HepG2 (cell line): ENCODE measurements around the gene TRIM10. TPM values are rescaled to one million over a fixed set of nuclear protein-coding genes. Genes with fewer than 3 reads are reported as not detected.

Source experiments
- AKAP8 ChIP-seq: sonication (generic); formaldehyde crosslinking; IDR thresholded peaks from 2 replicates; pipeline ENCODE4 v1.5.1; 2020; ENCODE audit warnings: mild to moderate bottlenecking, missing genetic modification reagents
- DPF2 ChIP-seq: sonication (generic); formaldehyde crosslinking; IDR thresholded peaks from 2 replicates; pipeline ENCODE4 v1.4.0; 2020; ENCODE audit warnings: mild to moderate bottlenecking, low read depth, missing genetic modification reagents, borderline replicate concordance
- EP300 ChIP-seq, 3 experiments: sonication (generic) in 1 of 3; formaldehyde crosslinking in 1 of 3; IDR thresholded peaks; 2 replicates each; pipeline versions ENCODE4 v1.5.1 to v1.6.1; 2011 to 2020; ENCODE audit warnings: low read depth in 2 of 3, low read length in 2 of 3, borderline replicate concordance in 1 of 3, improper control_type of control experiment in 1 of 3, mild to moderate bottlenecking in 1 of 3, missing genetic modification reagents in 1 of 3, moderate library complexity in 1 of 3
- GTF2F1 ChIP-seq: fragments of 150-350 bp; IDR thresholded peaks from 2 replicates; pipeline ENCODE4 v1.6.1; 2014; ENCODE audit warnings: low read length
- HDAC1 ChIP-seq: sonication (generic); formaldehyde crosslinking; IDR thresholded peaks from 2 replicates; pipeline ENCODE4 v1.5.1; 2020; ENCODE audit warnings: mild to moderate bottlenecking, missing genetic modification reagents
- PHF8 ChIP-seq: sonication (generic); formaldehyde crosslinking; IDR thresholded peaks from 2 replicates; pipeline ENCODE4 v1.5.0; 2020; ENCODE audit warnings: missing genetic modification reagents
- SIX1 ChIP-seq: sonication (generic); formaldehyde crosslinking; IDR thresholded peaks from 2 replicates; pipeline ENCODE4 v1.4.0; 2020; ENCODE audit warnings: missing genetic modification reagents, borderline replicate concordance
- TARDBP ChIP-seq: sonication (generic); formaldehyde crosslinking; IDR thresholded peaks from 2 replicates; pipeline ENCODE4 v1.8.0; 2022; ENCODE audit warnings: mild to moderate bottlenecking, missing genetic modification reagents
- U2AF2 ChIP-seq: fragments of 200-400 bp; formaldehyde crosslinking; IDR thresholded peaks from 2 replicates; pipeline ENCODE4 v1.6.1; 2017; ENCODE audit warnings: low read depth, mild to moderate bottlenecking, low read length
- ZFX ChIP-seq: sonication (generic); formaldehyde crosslinking; IDR thresholded peaks from 2 replicates; pipeline ENCODE4 v1.4.0; 2020; ENCODE audit warnings: mild to moderate bottlenecking, low read depth, missing genetic modification reagents, moderate library complexity
- ZNF292 ChIP-seq: sonication (generic); formaldehyde crosslinking; IDR thresholded peaks from 2 replicates; pipeline ENCODE4 v1.8.1; 2022; ENCODE audit warnings: mild to moderate bottlenecking, low read depth, missing genetic modification reagents, borderline replicate concordance
- ZNF556 ChIP-seq: sonication (generic); formaldehyde crosslinking; IDR thresholded peaks from 2 replicates; pipeline ENCODE4 v1.4.0; 2020; ENCODE audit warnings: mild to moderate bottlenecking, missing genetic modification reagents, borderline replicate concordance
- ZZZ3 ChIP-seq: sonication (generic); formaldehyde crosslinking; IDR thresholded peaks from 2 replicates; pipeline ENCODE4 v1.4.0; 2020; ENCODE audit warnings: missing genetic modification reagents, mild to moderate bottlenecking, borderline replicate concordance
- polyA plus RNA-seq, 8 experiments: library from polyadenylated mRNA; depleted of rRNA in 3 of 8; stranded (reverse) in 7 of 8; unstranded in 1 of 8; fragments of >200 nt; fragmentation: Illumina TruSeq in 4 of 8; extraction: Trizol in 4 of 8; gene quantifications; 2 replicates each; pipeline versions ENCODE4 v1.2.1 to v1.2.3, GENCODE V29; 2011 to 2016; ENCODE audit warnings: low read depth in 4 of 8, missing spikeins in 1 of 8, mixed read lengths in 1 of 8; ENCODE audit not compliant: insufficient read depth in 1 of 8
- total RNA-seq, 5 experiments: library from RNA; depleted of rRNA; stranded (reverse); fragments of >200 nt; fragmentation: Illumina TruSeq; extraction: Trizol; gene quantifications; 2 replicates each; pipeline ENCODE4 v1.2.3, GENCODE V29; 2016; ENCODE audit warnings: low read depth in 1 of 5
- TF ChIP-seq, protein P1 (sequence below): sonication (generic); formaldehyde crosslinking; IDR thresholded peaks from 2 replicates; pipeline ENCODE4 v1.4.0; 2020; ENCODE audit warnings: missing genetic modification reagents
- TF ChIP-seq, protein P2 (sequence below): sonication (generic); formaldehyde crosslinking; IDR thresholded peaks from 2 replicates; pipeline ENCODE4 v1.4.0; 2020; ENCODE audit warnings: missing genetic modification reagents, mild to moderate bottlenecking, borderline replicate concordance
- TF ChIP-seq, protein P3 (sequence below): sonication (generic); formaldehyde crosslinking; IDR thresholded peaks from 2 replicates; pipeline ENCODE4 v1.9.0; 2021; ENCODE audit warnings: missing genetic modification reagents, mild to moderate bottlenecking, borderline replicate concordance
- TF ChIP-seq, protein P4 (sequence below): IDR thresholded peaks from 2 replicates; pipeline ENCODE4 v1.6.1; 2016; ENCODE audit warnings: missing compliant biosample characterization, missing genetic modification reagents, borderline replicate concordance

TRIM10 gene
- total and polyA plus RNA-seq, 2 of the 13 experiments (the other 11 are each of a cell fraction or from before 2014, with no cell fraction given) = 4.1 to 6.8 TPM

DNA sequence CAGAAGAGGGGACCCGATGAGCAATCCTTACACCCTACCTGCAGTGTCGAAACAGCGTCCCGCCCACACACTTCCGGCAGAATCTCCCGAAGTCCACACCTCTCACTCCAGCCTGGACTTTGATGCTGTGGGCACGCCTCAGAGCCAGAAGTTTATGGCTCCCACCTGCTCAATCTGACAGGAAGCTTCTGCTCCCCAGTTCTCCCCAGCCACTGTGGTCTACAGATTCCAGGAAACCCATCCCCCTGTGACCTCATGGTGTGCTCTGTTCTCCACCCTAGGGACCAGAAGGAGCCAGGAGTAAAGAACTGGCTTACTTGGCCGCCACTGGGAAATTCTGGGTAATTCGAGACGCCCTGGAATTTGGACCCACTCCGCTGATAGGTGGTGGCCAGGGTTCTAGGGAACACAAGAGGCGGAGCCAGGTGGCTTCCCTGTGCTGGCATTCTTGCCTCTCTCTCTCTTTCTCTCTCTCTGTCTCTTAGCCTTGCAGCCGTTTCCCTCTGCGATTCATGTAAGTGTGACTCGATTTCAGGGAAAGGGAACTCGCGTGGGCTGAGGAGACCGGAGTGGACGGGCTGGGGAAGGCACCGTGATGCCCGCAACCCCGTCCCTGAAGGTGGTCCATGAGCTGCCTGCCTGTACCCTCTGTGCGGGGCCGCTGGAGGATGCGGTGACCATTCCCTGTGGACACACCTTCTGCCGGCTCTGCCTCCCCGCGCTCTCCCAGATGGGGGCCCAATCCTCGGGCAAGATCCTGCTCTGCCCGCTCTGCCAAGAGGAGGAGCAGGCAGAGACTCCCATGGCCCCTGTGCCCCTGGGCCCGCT, 2.3 kb upstream of the TRIM10 start, which contains the start of gene TRIM15 (continued):
- TF ChIP-seq, protein P1, sequence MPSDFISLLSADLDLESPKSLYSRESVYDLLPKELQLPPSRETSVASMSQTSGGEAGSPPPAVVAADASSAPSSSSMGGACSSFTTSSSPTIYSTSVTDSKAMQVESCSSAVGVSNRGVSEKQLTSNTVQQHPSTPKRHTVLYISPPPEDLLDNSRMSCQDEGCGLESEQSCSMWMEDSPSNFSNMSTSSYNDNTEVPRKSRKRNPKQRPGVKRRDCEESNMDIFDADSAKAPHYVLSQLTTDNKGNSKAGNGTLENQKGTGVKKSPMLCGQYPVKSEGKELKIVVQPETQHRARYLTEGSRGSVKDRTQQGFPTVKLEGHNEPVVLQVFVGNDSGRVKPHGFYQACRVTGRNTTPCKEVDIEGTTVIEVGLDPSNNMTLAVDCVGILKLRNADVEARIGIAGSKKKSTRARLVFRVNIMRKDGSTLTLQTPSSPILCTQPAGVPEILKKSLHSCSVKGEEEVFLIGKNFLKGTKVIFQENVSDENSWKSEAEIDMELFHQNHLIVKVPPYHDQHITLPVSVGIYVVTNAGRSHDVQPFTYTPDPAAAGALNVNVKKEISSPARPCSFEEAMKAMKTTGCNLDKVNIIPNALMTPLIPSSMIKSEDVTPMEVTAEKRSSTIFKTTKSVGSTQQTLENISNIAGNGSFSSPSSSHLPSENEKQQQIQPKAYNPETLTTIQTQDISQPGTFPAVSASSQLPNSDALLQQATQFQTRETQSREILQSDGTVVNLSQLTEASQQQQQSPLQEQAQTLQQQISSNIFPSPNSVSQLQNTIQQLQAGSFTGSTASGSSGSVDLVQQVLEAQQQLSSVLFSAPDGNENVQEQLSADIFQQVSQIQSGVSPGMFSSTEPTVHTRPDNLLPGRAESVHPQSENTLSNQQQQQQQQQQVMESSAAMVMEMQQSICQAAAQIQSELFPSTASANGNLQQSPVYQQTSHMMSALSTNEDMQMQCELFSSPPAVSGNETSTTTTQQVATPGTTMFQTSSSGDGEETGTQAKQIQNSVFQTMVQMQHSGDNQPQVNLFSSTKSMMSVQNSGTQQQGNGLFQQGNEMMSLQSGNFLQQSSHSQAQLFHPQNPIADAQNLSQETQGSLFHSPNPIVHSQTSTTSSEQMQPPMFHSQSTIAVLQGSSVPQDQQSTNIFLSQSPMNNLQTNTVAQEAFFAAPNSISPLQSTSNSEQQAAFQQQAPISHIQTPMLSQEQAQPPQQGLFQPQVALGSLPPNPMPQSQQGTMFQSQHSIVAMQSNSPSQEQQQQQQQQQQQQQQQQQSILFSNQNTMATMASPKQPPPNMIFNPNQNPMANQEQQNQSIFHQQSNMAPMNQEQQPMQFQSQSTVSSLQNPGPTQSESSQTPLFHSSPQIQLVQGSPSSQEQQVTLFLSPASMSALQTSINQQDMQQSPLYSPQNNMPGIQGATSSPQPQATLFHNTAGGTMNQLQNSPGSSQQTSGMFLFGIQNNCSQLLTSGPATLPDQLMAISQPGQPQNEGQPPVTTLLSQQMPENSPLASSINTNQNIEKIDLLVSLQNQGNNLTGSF = no peak
- TF ChIP-seq, protein P2, sequence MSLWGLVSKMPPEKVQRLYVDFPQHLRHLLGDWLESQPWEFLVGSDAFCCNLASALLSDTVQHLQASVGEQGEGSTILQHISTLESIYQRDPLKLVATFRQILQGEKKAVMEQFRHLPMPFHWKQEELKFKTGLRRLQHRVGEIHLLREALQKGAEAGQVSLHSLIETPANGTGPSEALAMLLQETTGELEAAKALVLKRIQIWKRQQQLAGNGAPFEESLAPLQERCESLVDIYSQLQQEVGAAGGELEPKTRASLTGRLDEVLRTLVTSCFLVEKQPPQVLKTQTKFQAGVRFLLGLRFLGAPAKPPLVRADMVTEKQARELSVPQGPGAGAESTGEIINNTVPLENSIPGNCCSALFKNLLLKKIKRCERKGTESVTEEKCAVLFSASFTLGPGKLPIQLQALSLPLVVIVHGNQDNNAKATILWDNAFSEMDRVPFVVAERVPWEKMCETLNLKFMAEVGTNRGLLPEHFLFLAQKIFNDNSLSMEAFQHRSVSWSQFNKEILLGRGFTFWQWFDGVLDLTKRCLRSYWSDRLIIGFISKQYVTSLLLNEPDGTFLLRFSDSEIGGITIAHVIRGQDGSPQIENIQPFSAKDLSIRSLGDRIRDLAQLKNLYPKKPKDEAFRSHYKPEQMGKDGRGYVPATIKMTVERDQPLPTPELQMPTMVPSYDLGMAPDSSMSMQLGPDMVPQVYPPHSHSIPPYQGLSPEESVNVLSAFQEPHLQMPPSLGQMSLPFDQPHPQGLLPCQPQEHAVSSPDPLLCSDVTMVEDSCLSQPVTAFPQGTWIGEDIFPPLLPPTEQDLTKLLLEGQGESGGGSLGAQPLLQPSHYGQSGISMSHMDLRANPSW (CRISPR knock-in tag) = peak; percentile 86
- TF ChIP-seq HDAC1 (CRISPR knock-in tag) (peak; percentile 89), ZNF292 (CRISPR knock-in tag) (peak; percentile 54; the same call in 1 of the 2 replicates), EP300 (IDR thresholded peaks at IDR 0.05; ENCODE audit: low read depth in 2 of 2, low read length in 2 of 2) (no peak; a peak in 2 of 4 replicates), EP300 (CRISPR knock-in tag; IDR thresholded peaks at IDR 0.05; ENCODE audit: borderline replicate concordance) (no peak; the same call in 1 of the 2 replicates), ZZZ3 (peak; percentile 54; the same call in 1 of the 2 replicates), PHF8 (peak; percentile 71; the same call in 1 of the 2 replicates), SIX1 (peak; percentile 100), DPF2 (CRISPR knock-in tag) (no peak), ZFX (CRISPR knock-in tag) (peak; percentile 78), ZNF556 (peak; percentile 84), AKAP8 (CRISPR knock-in tag) (peak; percentile 40; the same call in 1 of the 2 replicates), U2AF2 (peak; percentile 37; the same call in 1 of the 2 replicates), TARDBP (CRISPR knock-in tag) (peak; percentile 94), GTF2F1 (no peak)
- TF ChIP-seq, protein P3, sequence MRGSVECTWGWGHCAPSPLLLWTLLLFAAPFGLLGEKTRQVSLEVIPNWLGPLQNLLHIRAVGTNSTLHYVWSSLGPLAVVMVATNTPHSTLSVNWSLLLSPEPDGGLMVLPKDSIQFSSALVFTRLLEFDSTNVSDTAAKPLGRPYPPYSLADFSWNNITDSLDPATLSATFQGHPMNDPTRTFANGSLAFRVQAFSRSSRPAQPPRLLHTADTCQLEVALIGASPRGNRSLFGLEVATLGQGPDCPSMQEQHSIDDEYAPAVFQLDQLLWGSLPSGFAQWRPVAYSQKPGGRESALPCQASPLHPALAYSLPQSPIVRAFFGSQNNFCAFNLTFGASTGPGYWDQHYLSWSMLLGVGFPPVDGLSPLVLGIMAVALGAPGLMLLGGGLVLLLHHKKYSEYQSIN (CRISPR knock-in tag) = no peak
- TF ChIP-seq, protein P4, sequence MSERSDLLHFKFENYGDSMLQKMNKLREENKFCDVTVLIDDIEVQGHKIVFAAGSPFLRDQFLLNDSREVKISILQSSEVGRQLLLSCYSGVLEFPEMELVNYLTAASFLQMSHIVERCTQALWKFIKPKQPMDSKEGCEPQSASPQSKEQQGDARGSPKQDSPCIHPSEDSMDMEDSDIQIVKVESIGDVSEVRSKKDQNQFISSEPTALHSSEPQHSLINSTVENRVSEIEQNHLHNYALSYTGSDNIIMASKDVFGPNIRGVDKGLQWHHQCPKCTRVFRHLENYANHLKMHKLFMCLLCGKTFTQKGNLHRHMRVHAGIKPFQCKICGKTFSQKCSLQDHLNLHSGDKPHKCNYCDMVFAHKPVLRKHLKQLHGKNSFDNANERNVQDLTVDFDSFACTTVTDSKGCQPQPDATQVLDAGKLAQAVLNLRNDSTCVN (CRISPR knock-in tag) = no peak
